WTC11 (cell line): Measurements from ENCODE around the gene GFPT2. TPM values are rescaled to one million over a fixed set of nuclear protein-coding genes. Genes with fewer than 3 reads are reported as not detected.

ENCODE experiments used
- ATAC-seq: fragments of 200-7000 bp; cut with Tn5 transposase; 2 replicates; pipeline ENCODE4 v1.10.0; 2021; ENCODE audit warnings: mild to moderate bottlenecking, moderate library complexity
- CTCF ChIA-PET: fragments of 300-600 bp; sonication (Branson Sonifier 250); formaldehyde crosslinking; loops from one replicate; lab custom pipeline; 2021; ENCODE audit warnings: antibody characterized with exemption; lab: Charles Lee
- POLR2A ChIA-PET: fragments of 350-600 bp; sonication (Branson Sonifier 250); formaldehyde crosslinking; loops from one replicate; lab custom pipeline; 2021; ENCODE audit warnings: antibody characterized with exemption; lab: Charles Lee
- DNase-seq: peaks from one replicate; pipeline ENCODE4 v3.0.0; 2021; ENCODE audit warnings: low spot score
- H3K27ac Mint-ChIP-seq: 2 replicates; pipeline ENCODE4 v1.8.0; 2021; ENCODE audit warnings: mixed read lengths
- H3K27me3 Mint-ChIP-seq: 2 replicates; pipeline ENCODE4 v1.8.0; 2021; ENCODE audit warnings: low read depth, mild to moderate bottlenecking, moderate library complexity, mixed read lengths
- H3K36me3 Mint-ChIP-seq: 2 replicates; pipeline ENCODE4 v1.8.0; 2021; ENCODE audit warnings: mixed read lengths
- H3K4me1 Mint-ChIP-seq: 2 replicates; pipeline ENCODE4 v1.8.0; 2022; ENCODE audit warnings: mixed read lengths
- H3K4me3 Mint-ChIP-seq: 2 replicates; pipeline ENCODE4 v1.8.0; 2021; ENCODE audit warnings: mild to moderate bottlenecking, moderate library complexity, mixed read lengths
- H3K9me3 Mint-ChIP-seq: 2 replicates; pipeline ENCODE4 v1.8.0; 2021; ENCODE audit warnings: mixed read lengths
- AR ChIP-seq: fragments of 250-450 bp; sonication (Bioruptor Pico); IDR thresholded peaks from 2 replicates; pipeline ENCODE4 v1.9.0; 2021; ENCODE audit warnings: mild to moderate bottlenecking
- CREM ChIP-seq: sonication (generic); formaldehyde crosslinking; IDR thresholded peaks from 2 replicates; pipeline ENCODE4 v1.8.1; 2022; ENCODE audit warnings: mild to moderate bottlenecking, missing genetic modification reagents, moderate library complexity
- E2F1 ChIP-seq: sonication (generic); formaldehyde crosslinking; IDR thresholded peaks from 2 replicates; pipeline ENCODE4 v1.8.0; 2022; ENCODE audit warnings: mild to moderate bottlenecking, missing genetic modification reagents
- FOXP1 ChIP-seq: sonication (generic); formaldehyde crosslinking; IDR thresholded peaks from 2 replicates; pipeline ENCODE4 v1.8.0; 2022; ENCODE audit warnings: missing genetic modification reagents, mild to moderate bottlenecking, moderate library complexity, borderline replicate concordance
- FOXP4 ChIP-seq: sonication (generic); formaldehyde crosslinking; IDR thresholded peaks from 2 replicates; pipeline ENCODE4 v1.8.0; 2022; ENCODE audit warnings: mild to moderate bottlenecking, missing genetic modification reagents
- GABPB1 ChIP-seq: sonication (generic); formaldehyde crosslinking; IDR thresholded peaks from 2 replicates; pipeline ENCODE4 v1.8.1; 2023; ENCODE audit warnings: mild to moderate bottlenecking, missing genetic modification reagents
- GRHL2 ChIP-seq: fragments of 250-450 bp; sonication (Bioruptor Pico); IDR thresholded peaks from 2 replicates; pipeline ENCODE4 v1.8.0; 2022; ENCODE audit warnings: mild to moderate bottlenecking, moderate library complexity; ENCODE audit not compliant: insufficient replicate concordance, severe bottlenecking
- HMGA2 ChIP-seq: fragments of 250-450 bp; sonication (Bioruptor Pico); IDR thresholded peaks from 2 replicates; pipeline ENCODE4 v1.4.0; 2021; ENCODE audit warnings: mild to moderate bottlenecking, moderate library complexity
- IRF1 ChIP-seq: sonication (generic); formaldehyde crosslinking; IDR thresholded peaks from 2 replicates; pipeline ENCODE4 v1.8.0; 2023; ENCODE audit warnings: missing genetic modification reagents
- MYBL2 ChIP-seq: sonication (generic); formaldehyde crosslinking; IDR thresholded peaks from 2 replicates; pipeline ENCODE4 v1.8.1; 2023; ENCODE audit warnings: mild to moderate bottlenecking, moderate library complexity, missing genetic modification reagents
- NFE2L1 ChIP-seq: sonication (generic); formaldehyde crosslinking; IDR thresholded peaks from 2 replicates; pipeline ENCODE4 v1.8.1; 2023; ENCODE audit warnings: missing genetic modification reagents
- NFYB ChIP-seq: sonication (generic); formaldehyde crosslinking; conservative IDR thresholded peaks from 2 replicates; pipeline ENCODE4 v1.8.0; 2022; ENCODE audit warnings: low read depth, missing genetic modification reagents
- NR1H2 ChIP-seq: sonication (generic); formaldehyde crosslinking; IDR thresholded peaks from 2 replicates; pipeline ENCODE4 v1.9.0; 2021; ENCODE audit warnings: mild to moderate bottlenecking, moderate library complexity, missing genetic modification reagents
- NR3C1 ChIP-seq: sonication (generic); formaldehyde crosslinking; conservative IDR thresholded peaks from 2 replicates; pipeline ENCODE4 v1.8.1; 2023; ENCODE audit warnings: low read depth, mild to moderate bottlenecking, missing genetic modification reagents
- PRRX2 ChIP-seq: fragments of 250-450 bp; sonication (Bioruptor Pico); IDR thresholded peaks from 2 replicates; pipeline ENCODE4 v1.8.0; 2021; ENCODE audit warnings: mild to moderate bottlenecking
- RORB ChIP-seq: fragments of 250-450 bp; sonication (Bioruptor Pico); IDR thresholded peaks from 2 replicates; pipeline ENCODE4 v1.9.0; 2021; ENCODE audit warnings: mild to moderate bottlenecking
- TP53 ChIP-seq: sonication (generic); formaldehyde crosslinking; IDR thresholded peaks from 2 replicates; pipeline ENCODE4 v1.8.1; 2023; ENCODE audit warnings: mild to moderate bottlenecking, missing genetic modification reagents
- ZNF396 ChIP-seq: fragments of 250-450 bp; sonication (Bioruptor Pico); IDR thresholded peaks from 2 replicates; pipeline ENCODE4 v1.8.0; 2021; ENCODE audit warnings: mild to moderate bottlenecking, moderate library complexity, borderline replicate concordance
- ZNF425 ChIP-seq: fragments of 250-450 bp; sonication (Bioruptor Pico); conservative IDR thresholded peaks from 2 replicates; pipeline ENCODE4 v1.9.0; 2021; ENCODE audit warnings: mild to moderate bottlenecking
- ZNF532 ChIP-seq: fragments of 250-450 bp; sonication (Bioruptor Pico); IDR thresholded peaks from 2 replicates; pipeline ENCODE4 v1.9.0; 2021; ENCODE audit warnings: mild to moderate bottlenecking, borderline replicate concordance
- ZSCAN18 ChIP-seq: fragments of 250-450 bp; sonication (Bioruptor Pico); IDR thresholded peaks from 2 replicates; pipeline ENCODE4 v2.1.2; 2022; ENCODE audit warnings: mild to moderate bottlenecking, moderate library complexity
- total RNA-seq: library from RNA; stranded (reverse); gene quantifications from 3 replicates; pipeline ENCODE4 v1.2.3, GENCODE V29; 2021

GFPT2 gene
- total RNA-seq, 1 experiment from 2014 or later: 124 TPM

- ChIA-PET POLR2A (no interaction called here), CTCF (no interaction called here)
- DNase-seq (no peak), ATAC-seq (peak; percentile 53)
- Mint-ChIP-seq H3K9me3 (no peaks in the 10 kb centered on the region), H3K36me3 (no peaks in the 10 kb centered on the region), H3K27me3 (no peaks in the 10 kb centered on the region), H3K4me1 (peaks cover 8% of the 10 kb centered on the region; the same call in 1 of the 2 replicates), H3K4me3 (no peak overlapping the region), H3K27ac (no peak overlapping the region)
- no peak for TF ChIP-seq ZNF532 (CRISPR knock-in tag)
- TF ChIP-seq MYBL2 (CRISPR knock-in tag): no peak
- TF ChIP-seq FOXP1 (CRISPR knock-in tag): no peak
- no peak for TF ChIP-seq HMGA2 (CRISPR knock-in tag)
- no peak for TF ChIP-seq IRF1 (CRISPR knock-in tag)
- no peak for TF ChIP-seq ZNF425 (CRISPR knock-in tag)
- TF ChIP-seq GABPB1 (CRISPR knock-in tag): no peak
- TF ChIP-seq AR (CRISPR knock-in tag): no peak
- TF ChIP-seq RORB: no peak
- TF ChIP-seq NFYB (CRISPR knock-in tag): no peak
- no peak for TF ChIP-seq NR1H2 (CRISPR knock-in tag)
Observed at GRCh38 chr5:180380441-180380840, 27.3 kb upstream of the GFPT2 start.

GRCh38 chr5:180379355-180380070 is 26.4 kb upstream of the GFPT2 start:
- ChIA-PET CTCF (no interaction called here), POLR2A (no interaction called here)
- no peak overlapping the region for H3K27ac Mint-ChIP-seq
- no peak overlapping the region for H3K4me3 Mint-ChIP-seq
- ATAC-seq: no peak
- no peaks in the 10 kb centered on the region for H3K27me3 Mint-ChIP-seq
- no peaks in the 10 kb centered on the region for H3K36me3 Mint-ChIP-seq
- H3K9me3 Mint-ChIP-seq: no peaks in the 10 kb centered on the region
- no peak for DNase-seq
- H3K4me1 Mint-ChIP-seq: peaks cover 8% of the 10 kb centered on the region; the same call in 1 of the 2 replicates
- TF ChIP-seq CREM (CRISPR knock-in tag) (no peak), PRRX2 (CRISPR knock-in tag) (no peak), TP53 (no peak), NR3C1 (CRISPR knock-in tag) (no peak), GRHL2 (no peak), NFE2L1 (no peak), E2F1 (CRISPR knock-in tag) (no peak), ZNF396 (CRISPR knock-in tag) (no peak), ZSCAN18 (no peak), FOXP4 (CRISPR knock-in tag) (no peak)
